Midbrain (tissue), 1 donor: ENCODE measurements around the gene KLF3.
A peak's percentile ranks its signal among the peaks of the same experiment; 100 is the strongest.

Source experiments
- DNase-seq: peaks from one replicate; lab custom pipeline; 2025; lab: John Stamatoyannopoulos, UW

KLF3 gene

GRCh38 chr4:38698176-38698575 is 34.2 kb downstream of the KLF3 start:
- no peak for DNase-seq

GRCh38 chr4:38699112-38699511 is 35.1 kb downstream of the KLF3 start:
- no peak for DNase-seq

DNA sequence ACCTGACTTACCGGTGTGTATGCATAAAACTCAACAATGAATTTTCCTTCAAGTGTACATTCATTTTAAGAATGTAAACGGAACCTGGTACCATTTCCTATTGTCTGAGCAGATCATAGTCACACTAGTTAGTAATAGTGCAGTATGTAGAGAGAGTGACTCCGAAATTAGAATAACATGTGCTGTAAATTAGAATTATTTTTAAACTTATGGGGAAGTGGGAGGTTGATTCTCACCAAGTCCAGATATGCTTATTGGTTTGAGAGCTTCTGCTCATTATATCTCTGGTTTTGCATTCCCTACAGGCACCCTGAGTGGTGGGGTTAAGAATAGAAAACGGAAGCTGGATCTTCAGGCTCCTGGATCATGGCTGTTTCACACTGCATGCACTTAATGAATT is 39.6 kb downstream of the KLF3 start:
- no peak for DNase-seq

DNA sequence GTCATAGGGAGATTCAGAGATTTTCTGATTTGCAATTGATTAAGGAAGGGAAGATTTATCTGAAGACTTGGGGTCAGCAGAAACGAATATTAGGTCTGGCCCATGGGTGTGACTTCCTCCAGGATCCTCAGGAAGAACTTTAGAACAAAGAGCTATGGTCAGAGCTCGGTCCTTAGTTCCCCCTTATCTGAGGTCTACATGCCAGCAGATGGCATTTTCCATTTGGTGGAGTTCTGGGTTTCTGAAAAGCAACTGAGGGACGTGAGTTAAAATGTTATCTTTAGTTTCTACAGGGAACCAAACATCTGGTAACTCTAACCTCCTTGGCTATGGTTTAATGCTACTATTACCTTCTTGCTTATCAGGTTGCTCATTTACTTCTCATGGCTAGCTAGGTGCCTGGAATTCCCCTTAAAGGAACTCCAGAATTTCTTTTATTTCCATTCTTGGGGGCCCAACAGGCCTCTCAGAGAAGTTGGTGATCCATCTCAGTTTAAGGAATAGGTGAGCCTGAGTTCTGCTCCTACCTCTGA is 40.7 kb downstream of the KLF3 start:
- no peak for DNase-seq

DNA sequence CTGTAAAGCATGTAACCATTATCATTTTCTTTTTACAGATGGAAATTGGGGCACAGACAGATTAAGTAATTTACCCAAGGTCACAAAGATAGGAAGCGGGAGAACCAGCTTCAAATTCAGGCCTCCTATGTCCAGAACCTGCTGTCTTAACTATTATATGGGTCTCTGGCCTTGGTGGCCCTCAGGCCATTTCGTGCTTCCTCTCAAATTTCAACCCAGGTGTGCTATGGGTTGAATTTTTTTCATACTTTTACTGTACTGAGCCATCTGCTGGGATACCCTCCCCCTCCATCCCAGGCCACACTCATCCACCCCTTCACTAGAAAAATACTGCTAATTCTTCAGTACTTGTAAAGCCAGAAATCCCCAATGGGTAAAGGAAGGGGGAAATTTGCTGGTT is 42.3 kb downstream of the KLF3 start:
- no peak for DNase-seq

- no peak for DNase-seq
Measured at GRCh38 chr4:38710053-38710452, 46.1 kb downstream of the KLF3 start.

DNA sequence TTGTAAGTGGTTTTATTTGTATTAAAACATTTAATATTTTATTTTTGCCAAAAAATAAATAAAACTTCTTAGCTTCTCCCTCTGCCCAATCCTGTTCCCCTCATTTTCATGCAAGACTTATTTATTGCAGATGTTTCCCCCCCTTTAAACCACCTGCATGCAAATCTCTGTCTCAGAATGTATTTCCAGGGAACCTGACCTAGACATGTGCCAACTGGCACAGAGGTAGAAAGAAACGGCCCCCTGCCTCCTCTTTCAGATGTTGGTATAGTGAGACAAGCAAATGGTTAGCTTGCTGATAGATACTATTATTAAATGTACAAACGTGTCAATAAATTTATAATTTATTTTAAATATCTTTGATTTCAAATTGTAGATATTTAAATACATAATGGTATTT is 47.1 kb downstream of the KLF3 start:
- no peak for DNase-seq

DNA sequence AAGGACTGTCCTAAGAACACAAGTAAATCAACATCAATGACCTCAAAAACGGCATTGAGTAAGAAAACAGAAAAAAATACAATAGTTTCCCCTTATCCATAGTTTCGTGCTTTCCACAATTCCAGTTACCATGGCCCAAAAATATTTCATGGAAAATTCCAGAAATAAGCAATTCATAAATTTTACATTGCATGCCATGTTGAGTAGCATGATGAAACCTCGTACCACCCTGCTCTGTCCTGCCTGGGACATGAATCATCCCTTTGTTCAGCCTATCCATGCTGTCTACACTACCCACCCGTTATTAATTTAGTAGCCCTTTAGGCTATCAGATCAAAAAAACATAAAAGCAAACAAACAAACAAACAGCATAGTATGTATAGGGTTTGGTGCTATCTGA is 51.1 kb downstream of the KLF3 start:
- no peak for DNase-seq

DNA sequence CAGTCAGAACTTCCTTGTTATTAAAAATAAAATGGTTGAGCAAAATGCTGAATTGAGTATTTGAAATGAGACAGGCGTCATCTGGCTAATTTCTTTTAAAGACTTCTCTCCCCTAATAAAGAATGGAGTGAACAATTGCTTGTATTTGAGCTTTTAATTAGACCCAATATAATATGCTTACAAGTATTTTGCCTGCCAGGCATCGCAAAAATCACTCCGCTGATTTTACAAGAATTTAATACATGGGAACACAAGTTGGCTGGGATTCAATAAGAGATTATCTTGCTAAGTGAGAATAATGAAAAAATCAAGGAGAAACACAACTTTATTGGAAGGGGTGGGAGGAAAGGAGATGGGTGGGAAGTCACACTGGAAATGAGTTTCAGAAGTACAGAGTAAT is 52.3 kb downstream of the KLF3 start:
- no peak for DNase-seq

- no peak for DNase-seq
Measured at GRCh38 chr4:38717604-38718003, 53.6 kb downstream of the KLF3 start.

DNA sequence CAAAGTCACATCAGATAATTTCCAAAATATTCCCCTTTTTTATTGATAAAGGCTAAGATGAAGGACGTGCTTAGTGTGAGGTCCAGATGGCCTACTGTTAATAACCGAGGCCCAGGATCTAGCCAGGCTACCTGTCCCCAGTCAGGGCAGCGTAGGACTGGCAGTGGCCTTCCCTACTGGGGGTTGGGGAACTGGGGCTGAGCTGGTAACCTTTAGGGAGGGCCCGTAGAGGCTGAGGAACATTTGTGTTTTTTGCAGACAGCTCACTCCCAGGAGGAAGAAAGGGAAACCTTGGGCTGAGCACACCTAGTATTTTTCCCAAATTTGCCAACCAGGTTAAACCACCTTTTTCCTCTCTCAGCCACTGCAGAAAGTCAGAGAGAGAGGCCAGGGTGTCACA is 59.1 kb downstream of the KLF3 start:
- no peak for DNase-seq

DNA sequence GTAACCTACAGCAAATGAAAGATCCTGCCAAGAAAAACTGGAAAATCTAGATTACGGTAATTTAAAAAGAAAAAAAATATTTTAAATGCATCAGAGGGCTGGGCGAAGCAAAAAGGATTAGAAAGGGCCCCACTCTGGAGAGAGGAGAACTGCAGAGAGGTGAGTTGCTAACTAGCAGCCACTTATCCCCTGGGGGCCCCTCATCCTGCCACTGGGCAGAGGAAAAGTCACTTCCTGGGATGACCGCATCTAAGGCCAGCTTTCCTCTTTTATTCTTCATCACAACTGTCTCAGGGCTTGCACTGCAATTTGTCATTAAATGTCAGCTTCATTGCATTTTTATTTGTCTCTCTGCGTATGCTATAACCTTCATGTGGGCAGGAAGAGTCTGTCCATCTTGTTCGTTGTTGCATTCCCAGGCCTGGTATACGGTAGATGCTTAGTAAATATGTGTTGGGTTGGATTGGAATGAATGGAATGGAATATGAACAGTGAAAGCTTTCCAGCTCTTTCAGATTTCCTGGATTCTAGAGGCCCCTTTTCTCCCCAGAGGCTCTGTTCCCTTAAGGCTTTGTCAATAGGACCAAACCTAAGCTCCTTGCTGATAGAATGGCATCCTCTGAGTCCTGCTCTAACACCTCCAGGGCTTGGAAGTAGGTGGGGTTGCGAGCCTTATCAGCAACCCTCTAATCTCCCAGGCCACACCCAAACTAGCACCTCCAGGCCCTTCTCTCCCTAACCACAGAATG is 59.9 kb downstream of the KLF3 start:
- DNase-seq: no peak

DNA sequence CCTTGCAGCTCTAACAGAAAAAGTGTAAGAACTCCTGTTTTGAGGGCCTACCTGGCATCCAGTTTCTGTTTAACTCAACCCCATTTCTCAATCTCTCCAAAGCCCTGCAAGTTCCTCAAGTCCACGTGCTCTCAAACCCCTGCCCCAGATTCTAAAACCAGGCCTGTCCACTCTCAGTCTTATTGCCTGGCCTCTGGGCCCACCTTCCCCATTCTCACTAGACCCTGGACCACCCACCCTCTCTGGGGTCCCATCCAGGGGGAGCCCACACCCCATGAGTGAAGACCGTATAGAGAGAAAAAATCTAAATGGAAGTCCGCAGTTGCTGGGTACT is 60.4 kb downstream of the KLF3 start:
- no peak for DNase-seq

GRCh38 chr4:38728631-38729141 is 64.7 kb downstream of the KLF3 start:
- DNase-seq: no peak

DNA sequence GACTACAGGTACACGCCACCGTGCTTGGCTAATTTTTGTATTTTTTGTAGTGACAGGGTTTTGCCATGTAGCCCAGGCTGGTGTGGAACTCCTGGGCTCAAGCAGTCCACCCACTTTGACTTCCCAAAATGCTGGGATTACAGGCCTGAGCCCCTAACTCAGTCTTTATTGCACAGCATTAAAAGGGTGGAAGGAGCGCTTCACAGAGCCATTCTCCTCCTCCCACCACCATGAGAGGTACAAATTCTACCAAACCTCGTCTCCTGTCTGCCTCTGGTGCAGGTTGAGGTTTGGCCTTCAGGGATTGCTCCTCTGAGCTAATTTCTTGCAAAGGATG is 66.5 kb downstream of the KLF3 start:
- no peak for DNase-seq

GRCh38 chr4:38730830-38731646 is 67.0 kb downstream of the KLF3 start:
- DNase-seq: peak; percentile 77

DNA sequence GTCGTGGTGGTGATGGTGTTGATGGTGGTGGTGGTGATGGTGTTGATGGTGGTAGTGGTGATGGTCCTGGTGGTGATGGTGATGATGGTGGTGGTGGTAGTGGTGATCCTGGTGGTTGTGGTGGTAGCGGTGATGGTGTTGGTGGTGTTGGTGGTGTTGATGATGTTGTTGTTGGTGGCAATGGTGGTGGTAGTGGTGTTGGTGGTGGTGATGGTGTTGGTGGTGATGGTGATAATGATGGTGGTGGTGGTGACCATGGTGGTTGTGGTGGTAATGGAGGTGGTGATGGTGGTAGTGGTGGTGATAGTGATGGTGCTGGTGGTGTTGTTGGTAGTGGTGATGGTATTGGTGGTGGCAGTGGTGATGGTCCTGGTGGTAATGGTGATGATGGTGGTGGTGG is 69.7 kb downstream of the KLF3 start:
- DNase-seq: no peak

DNA sequence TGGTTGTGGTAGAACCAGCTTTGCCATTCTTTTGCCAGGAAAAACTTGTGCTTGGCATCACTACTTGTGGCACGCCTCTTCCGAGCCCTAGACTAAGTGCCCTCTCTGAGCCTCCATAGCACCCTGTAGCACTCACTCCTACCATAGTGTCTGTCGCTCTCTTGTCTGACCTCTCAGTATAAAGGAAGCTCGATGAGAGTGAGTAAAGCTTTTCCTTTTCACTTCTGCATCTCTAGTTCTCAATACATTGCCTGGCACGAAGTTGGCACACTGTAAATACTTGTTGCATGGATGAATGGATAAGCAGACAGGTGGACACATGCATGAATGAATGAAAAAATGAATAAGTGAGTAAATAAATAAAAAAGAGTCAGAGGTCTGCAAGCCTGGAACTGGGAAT is 70.4 kb downstream of the KLF3 start:
- no peak for DNase-seq

DNA sequence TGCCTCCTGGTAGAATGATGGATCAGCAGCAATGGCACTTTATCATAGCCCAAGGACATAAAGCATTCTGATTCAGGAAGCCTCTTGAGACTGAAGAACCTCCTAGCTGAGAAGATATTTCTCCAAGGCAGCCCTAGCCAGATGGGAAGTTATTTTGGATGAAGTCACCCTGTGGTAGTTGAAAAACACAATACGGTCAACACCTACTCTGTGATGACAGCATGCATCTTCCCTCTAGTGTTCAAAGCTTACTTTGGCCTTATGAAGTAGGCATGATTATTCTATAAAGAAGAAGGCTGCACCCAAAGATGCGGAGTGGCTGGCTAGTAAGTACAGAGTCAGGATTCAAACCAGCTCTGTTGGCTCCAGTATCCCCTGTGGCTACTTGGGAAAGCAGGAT is 70.9 kb downstream of the KLF3 start:
- no peak for DNase-seq

- DNase-seq: no peak
Measured at GRCh38 chr4:38735870-38736269, 71.9 kb downstream of the KLF3 start.

DNA sequence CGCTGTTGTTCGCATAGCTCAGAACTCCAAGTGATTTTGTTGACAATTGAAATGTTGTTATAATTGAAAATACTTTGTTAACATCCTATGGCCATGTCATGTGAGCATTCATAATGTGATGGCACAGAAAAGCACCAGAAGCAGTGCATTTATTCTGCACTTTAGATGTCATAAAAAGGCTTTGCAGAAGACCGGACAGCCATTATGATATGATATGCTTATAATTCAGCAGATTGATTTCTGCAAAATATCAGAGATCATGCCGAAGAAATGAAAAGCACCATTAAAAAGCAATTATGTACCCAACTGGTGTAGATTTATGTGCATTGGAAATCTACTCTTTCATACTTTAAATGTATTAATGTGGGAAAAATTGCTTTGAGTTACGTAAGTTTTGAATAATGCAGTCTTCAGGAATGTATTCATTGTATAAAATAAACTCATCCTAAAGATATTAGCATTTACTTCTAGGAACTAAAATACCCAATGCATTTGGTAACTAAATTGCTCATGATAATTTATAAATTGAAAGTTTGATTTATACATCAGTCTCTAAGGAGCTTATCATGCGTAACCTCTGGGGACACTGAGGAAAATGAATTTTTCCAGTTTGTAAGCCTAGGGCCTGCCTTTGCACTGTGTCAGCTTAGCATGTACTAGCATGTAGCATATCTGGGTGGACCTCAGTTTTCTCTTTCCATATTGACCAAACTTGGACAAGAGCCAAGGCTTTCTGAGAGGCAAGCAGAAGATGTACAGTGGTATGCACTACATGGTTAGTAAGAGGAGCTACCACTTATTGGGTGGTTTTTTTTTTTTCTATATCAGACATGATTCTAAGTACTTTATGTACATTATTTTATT is 75.2 kb downstream of the KLF3 start:
- DNase-seq: no peak

- no peak for DNase-seq
Measured at GRCh38 chr4:38740303-38740702, 76.3 kb downstream of the KLF3 start.
